DMS53 treated with DMSO at 0.1 percent for 48 hours (cell line): ENCODE data around the gene FOXA2.
A peak's percentile ranks its signal among the peaks of the same experiment; 100 is the strongest.
"Not testable (repeated sequence)": the region's sequence is repeated elsewhere in the genome, so short reads cannot be mapped to it uniquely, and the experiment has no call there.

Experiments used
- DNase-seq: peaks from one replicate; lab custom pipeline; 2025; ENCODE audit not compliant: unreplicated experiment; lab: John Stamatoyannopoulos, UW

Gene FOXA2

GRCh38 chr20:22584522-22584921 is at the start of gene FOXA2:
Gene FOXA2, minus strand, starts transcription at chr20:22584572. Its CDS starts 294 bp downstream, at chr20:22584278.
- peak; percentile 96 for DNase-seq

GRCh38 chr20:22630701-22631100 is 46.3 kb upstream of the FOXA2 start:
- DNase-seq, result peak; percentile 29

GRCh38 chr20:22629927-22630326 is 45.6 kb upstream of the FOXA2 start:
- peak; percentile 7 for DNase-seq

GRCh38 chr20:22629447-22629846 is 45.1 kb upstream of the FOXA2 start:
- no peak for DNase-seq

GRCh38 chr20:22626496-22626895 is 42.1 kb upstream of the FOXA2 start:
- no peak for DNase-seq

GRCh38 chr20:22623211-22623610 is 38.8 kb upstream of the FOXA2 start:
- DNase-seq, result peak; percentile 5

- no peak for DNase-seq
Observed at GRCh38 chr20:22620342-22620741, 36.0 kb upstream of the FOXA2 start.

GRCh38 chr20:22619806-22620205 is 35.4 kb upstream of the FOXA2 start:
- DNase-seq, result no peak

- DNase-seq, result peak; percentile 61
Observed at GRCh38 chr20:22619272-22619671, 34.9 kb upstream of the FOXA2 start.

GRCh38 chr20:22617160-22617559 is 32.8 kb upstream of the FOXA2 start:
- peak; percentile 61 for DNase-seq

GRCh38 chr20:22616551-22616950 is 32.2 kb upstream of the FOXA2 start:
- DNase-seq, result no peak

- DNase-seq, result no peak
Observed at GRCh38 chr20:22615425-22615824, 31.1 kb upstream of the FOXA2 start.

GRCh38 chr20:22611636-22612035 is 27.3 kb upstream of the FOXA2 start:
- DNase-seq, result peak; percentile 84

GRCh38 chr20:22607695-22608094 is 23.3 kb upstream of the FOXA2 start:
- DNase-seq, result no peak

- DNase-seq, result no peak
Observed at GRCh38 chr20:22604815-22605214, 20.4 kb upstream of the FOXA2 start.

- DNase-seq, result peak; percentile 66
Observed at GRCh38 chr20:22601361-22602141, 17.2 kb upstream of the FOXA2 start.

- DNase-seq, result not testable (repeated sequence)
Observed at GRCh38 chr20:22599258-22599657, 14.9 kb upstream of the FOXA2 start.

- no peak for DNase-seq
Observed at GRCh38 chr20:22597303-22597702, 12.9 kb upstream of the FOXA2 start.

- no peak for DNase-seq
Observed at GRCh38 chr20:22590662-22591061, 6.3 kb upstream of the FOXA2 start.

GRCh38 chr20:22586645-22587310 is 2.4 kb upstream of the FOXA2 start:
- DNase-seq, result peak; percentile 29

- DNase-seq, result no peak
Observed at GRCh38 chr20:22585786-22586493, 1.6 kb upstream of the FOXA2 start.
